Measurements from ENCODE around the gene CD28.
A peak's percentile ranks its signal among the peaks of the same experiment; 100 is the strongest.

GRCh38 chr2:203692031-203692710 is 14.3 kb upstream of the CD28 start:
- TF ChIP-seq POLR2AphosphoS5 (IDR thresholded peaks at IDR 0.05) = peak in 1 of 3 donors; percentile 47
- TF ChIP-seq, protein P1, sequence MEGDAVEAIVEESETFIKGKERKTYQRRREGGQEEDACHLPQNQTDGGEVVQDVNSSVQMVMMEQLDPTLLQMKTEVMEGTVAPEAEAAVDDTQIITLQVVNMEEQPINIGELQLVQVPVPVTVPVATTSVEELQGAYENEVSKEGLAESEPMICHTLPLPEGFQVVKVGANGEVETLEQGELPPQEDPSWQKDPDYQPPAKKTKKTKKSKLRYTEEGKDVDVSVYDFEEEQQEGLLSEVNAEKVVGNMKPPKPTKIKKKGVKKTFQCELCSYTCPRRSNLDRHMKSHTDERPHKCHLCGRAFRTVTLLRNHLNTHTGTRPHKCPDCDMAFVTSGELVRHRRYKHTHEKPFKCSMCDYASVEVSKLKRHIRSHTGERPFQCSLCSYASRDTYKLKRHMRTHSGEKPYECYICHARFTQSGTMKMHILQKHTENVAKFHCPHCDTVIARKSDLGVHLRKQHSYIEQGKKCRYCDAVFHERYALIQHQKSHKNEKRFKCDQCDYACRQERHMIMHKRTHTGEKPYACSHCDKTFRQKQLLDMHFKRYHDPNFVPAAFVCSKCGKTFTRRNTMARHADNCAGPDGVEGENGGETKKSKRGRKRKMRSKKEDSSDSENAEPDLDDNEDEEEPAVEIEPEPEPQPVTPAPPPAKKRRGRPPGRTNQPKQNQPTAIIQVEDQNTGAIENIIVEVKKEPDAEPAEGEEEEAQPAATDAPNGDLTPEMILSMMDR (IDR thresholded peaks at IDR 0.05 in 8 of 11, conservative IDR thresholded peaks at IDR 0.05 in 3 of 11) = peak in 1 of 11 experiments; percentile 5

Measured in spleen (tissue), 7 donors.